ENCODE results near the gene HOOK2. TPM values are rescaled to one million over a fixed set of nuclear protein-coding genes. Genes with fewer than 3 reads are reported as not detected.
A peak's percentile ranks its signal among the peaks of the same experiment; 100 is the strongest.

The HOOK2 gene
- total RNA-seq, 2 experiments from 2014 or later: 20.0 to 20.3 TPM

- Mint-ChIP-seq H3K4me3 (no peak within 1 kb of the TSS), H3K27me3 (peaks cover 26% of the 10 kb centered on the region), H3K4me1 (peaks cover 5% of the 10 kb centered on the region), H3K27ac (no peak within 1 kb of the TSS), H3K36me3 (peaks cover 17% of the 10 kb centered on the region), H3K9me3 (no peaks in the 10 kb centered on the region)
- POLR2A ChIA-PET: interaction anchor here (1.2 kb wide), 1 partner anchor 15 kb away, joined by 3 read pairs; the partner anchor contains the start of gene GET3
- DNase-seq: no peak
- ATAC-seq (ENCODE audit: low read depth): no peak
Observed at GRCh38 chr19:12751635-12752034, 23.7 kb downstream of the HOOK2 start, which contains the start of gene BEST2. Gene BEST2 (plus strand): TSS chr19:12751791. CDS start chr19:12752593, 802 bp downstream.

- ATAC-seq (ENCODE audit: low read depth) (no peak), DNase-seq (no peak)
- H3K9me3 Mint-ChIP-seq: peaks cover 1% of the 10 kb centered on the region
- H3K27me3 Mint-ChIP-seq: peaks cover 26% of the 10 kb centered on the region
- H3K4me3 Mint-ChIP-seq: no peak overlapping the region
- POLR2A ChIA-PET: no interaction called here
- H3K27ac Mint-ChIP-seq: no peak overlapping the region
- peaks cover 5% of the 10 kb centered on the region for H3K4me1 Mint-ChIP-seq
- H3K36me3 Mint-ChIP-seq: peaks cover 21% of the 10 kb centered on the region
Observed at GRCh38 chr19:12750851-12751250, 24.5 kb downstream of the HOOK2 start.

GRCh38 chr19:12749938-12750521, 25.3 kb downstream of the HOOK2 start:
- Mint-ChIP-seq H3K4me3 (no peak overlapping the region), H3K27me3 (peaks cover 26% of the 10 kb centered on the region), H3K9me3 (peaks cover 1% of the 10 kb centered on the region)

GRCh38 chr19:12748489-12748888, 26.9 kb downstream of the HOOK2 start:
- peaks cover 1% of the 10 kb centered on the region for H3K9me3 Mint-ChIP-seq
- peaks cover 21% of the 10 kb centered on the region for H3K27me3 Mint-ChIP-seq
- ATAC-seq (ENCODE audit: low read depth) (no peak), DNase-seq (no peak)
- POLR2A ChIA-PET: no interaction called here
- H3K4me1 Mint-ChIP-seq: peaks cover 5% of the 10 kb centered on the region
- no peak overlapping the region for H3K4me3 Mint-ChIP-seq
- H3K27ac Mint-ChIP-seq: no peak overlapping the region
- peaks cover 27% of the 10 kb centered on the region for H3K36me3 Mint-ChIP-seq

More at GRCh38 chr19:12749938-12750521, 25.3 kb downstream of the HOOK2 start:
- no peak for DNase-seq
- POLR2A ChIA-PET: no interaction called here
- peaks cover 5% of the 10 kb centered on the region for H3K4me1 Mint-ChIP-seq
- ATAC-seq (ENCODE audit: low read depth): no peak
- H3K36me3 Mint-ChIP-seq: peaks cover 25% of the 10 kb centered on the region
- no peak overlapping the region for H3K27ac Mint-ChIP-seq

GRCh38 chr19:12745166-12745897, 30.0 kb downstream of the HOOK2 start:
- no peak overlapping the region for H3K4me3 Mint-ChIP-seq
- peaks cover 6% of the 10 kb centered on the region for H3K27me3 Mint-ChIP-seq
- no peak overlapping the region for H3K27ac Mint-ChIP-seq
- POLR2A ChIA-PET: no interaction called here
- DNase-seq (no peak), ATAC-seq (ENCODE audit: low read depth) (no peak)
- peaks cover 4% of the 10 kb centered on the region for H3K4me1 Mint-ChIP-seq
- peaks cover 1% of the 10 kb centered on the region for H3K9me3 Mint-ChIP-seq
- peaks cover 35% of the 10 kb centered on the region for H3K36me3 Mint-ChIP-seq

- POLR2A ChIA-PET: interaction anchor here (0.6 to 8.9 kb wide), 6 partner anchors 14 to 60 kb away, joined by 3 to 162 read pairs (median 6); partner anchors contain the start of genes DHPS, JUNB and TNPO2
- DNase-seq (no peak), ATAC-seq (ENCODE audit: low read depth) (no peak)
- H3K27me3 Mint-ChIP-seq: no peaks in the 10 kb centered on the region
- H3K27ac Mint-ChIP-seq: peak overlapping the region; percentile 98
- H3K4me3 Mint-ChIP-seq: peak overlapping the region; percentile 100
- H3K36me3 Mint-ChIP-seq: peaks cover 10% of the 10 kb centered on the region
- peaks cover 20% of the 10 kb centered on the region for H3K4me1 Mint-ChIP-seq
- no peaks in the 10 kb centered on the region for H3K9me3 Mint-ChIP-seq
Observed at GRCh38 chr19:12737835-12738351, 37.5 kb downstream of the HOOK2 start.

- Mint-ChIP-seq H3K27me3 (no peaks in the 10 kb centered on the region), H3K4me1 (peaks cover 24% of the 10 kb centered on the region), H3K9me3 (no peaks in the 10 kb centered on the region), H3K36me3 (peaks cover 9% of the 10 kb centered on the region), H3K4me3 (peak within 1 kb of the TSS; percentile 100), H3K27ac (peak within 1 kb of the TSS; percentile 98)
- ATAC-seq (ENCODE audit: low read depth) (peak; percentile 83), DNase-seq (peak; percentile 80)
- POLR2A ChIA-PET: interaction anchor here (0.5 to 8.9 kb wide), 9 partner anchors 14 to 123 kb away, joined by 3 to 162 read pairs (median 4); partner anchors contain the start of genes BEST2, DHPS, JUNB and TNPO2
Observed at GRCh38 chr19:12736995-12737834, 38.1 kb downstream of the HOOK2 start, which contains the start of gene GET3. Gene GET3 (plus strand): TSS chr19:12737497. CDS start chr19:12737506, 9 bp downstream.

- no peak for ATAC-seq (ENCODE audit: low read depth)
- peak overlapping the region; percentile 94 for H3K4me3 Mint-ChIP-seq
- H3K27me3 Mint-ChIP-seq: no peaks in the 10 kb centered on the region
- H3K9me3 Mint-ChIP-seq: no peaks in the 10 kb centered on the region
- H3K27ac Mint-ChIP-seq: peak overlapping the region; percentile 96
- H3K4me1 Mint-ChIP-seq: peaks cover 27% of the 10 kb centered on the region
- peaks cover 25% of the 10 kb centered on the region for H3K36me3 Mint-ChIP-seq
- DNase-seq: no peak
- POLR2A ChIA-PET: interaction anchor here (0.6 to 8.9 kb wide), 18 partner anchors 10 to 419 kb away, joined by 3 to 162 read pairs (median 4); partner anchors contain the start of genes DHPS, FBXW9, JUNB and RNASEH2A
Observed at GRCh38 chr19:12733369-12734214, 41.8 kb downstream of the HOOK2 start.

- Mint-ChIP-seq H3K9me3 (no peaks in the 10 kb centered on the region), H3K27ac (no peak overlapping the region), H3K4me3 (no peak overlapping the region), H3K27me3 (no peaks in the 10 kb centered on the region), H3K4me1 (peaks cover 18% of the 10 kb centered on the region), H3K36me3 (peaks cover 36% of the 10 kb centered on the region)
- DNase-seq: no peak
- ATAC-seq (ENCODE audit: low read depth): no peak
- POLR2A ChIA-PET: interaction anchor here (8.9 kb wide), 1 partner anchor 8 kb away, joined by 162 read pairs; the partner anchor contains the start of gene TNPO2
Observed at GRCh38 chr19:12731337-12731736, 44.0 kb downstream of the HOOK2 start.

- POLR2A ChIA-PET: interaction anchor here (8.9 kb wide), 1 partner anchor 7 kb away, joined by 162 read pairs; the partner anchor contains the start of gene TNPO2
- DNase-seq (no peak), ATAC-seq (ENCODE audit: low read depth) (no peak)
- Mint-ChIP-seq H3K36me3 (peaks cover 36% of the 10 kb centered on the region), H3K9me3 (no peaks in the 10 kb centered on the region), H3K27ac (no peak overlapping the region), H3K4me3 (no peak overlapping the region), H3K27me3 (no peaks in the 10 kb centered on the region), H3K4me1 (peaks cover 18% of the 10 kb centered on the region)
Observed at GRCh38 chr19:12730064-12730463, 45.3 kb downstream of the HOOK2 start.

GRCh38 chr19:12727745-12728433, 47.5 kb downstream of the HOOK2 start:
- H3K27me3 Mint-ChIP-seq: no peaks in the 10 kb centered on the region
- H3K4me3 Mint-ChIP-seq: no peak overlapping the region
- peaks cover 15% of the 10 kb centered on the region for H3K4me1 Mint-ChIP-seq
- H3K9me3 Mint-ChIP-seq: no peaks in the 10 kb centered on the region
- no peak for ATAC-seq (ENCODE audit: low read depth)
- no peak overlapping the region for H3K27ac Mint-ChIP-seq
- DNase-seq: no peak
- peaks cover 34% of the 10 kb centered on the region for H3K36me3 Mint-ChIP-seq
- POLR2A ChIA-PET: interaction anchor here (0.7 to 1.0 kb wide), 2 partner anchors 55 to 1494 kb away, joined by 3 to 5 read pairs; no protein-coding TSS in a partner anchor
